ENCODE data around the gene ODAD4. TPM values are rescaled to one million over a fixed set of nuclear protein-coding genes. Genes with fewer than 3 reads are reported as not detected.

Gene ODAD4
- total RNA-seq, 2 donors from 2014 or later = 3.7 to 4.3 TPM

Other genes with a start within 250 kb of the ODAD4 start
- 1,000 to 10,000 TPM; 2,426 to 2,697 TPM for gene EIF1, start 241.7 kb upstream of the ODAD4 start, total RNA-seq
- not detected for gene GAST, start 218.3 kb upstream of the ODAD4 start, total RNA-seq
- 1 to 10 TPM in 1 of 2 donors, under 1 TPM in 1; 0.15 to 1.3 TPM for gene HAP1, start 196.0 kb upstream of the ODAD4 start, total RNA-seq
- 1 to 10 TPM in 1 of 2 donors, under 1 TPM in 1; 0.63 to 1.4 TPM for gene JUP, start 143.9 kb upstream of the ODAD4 start, total RNA-seq
- 1 to 10 TPM; 1.7 to 2.0 TPM for gene P3H4, start 118.7 kb upstream of the ODAD4 start, total RNA-seq
- not detected for gene FKBP10, start 117.6 kb upstream of the ODAD4 start, total RNA-seq
- 10 to 100 TPM; 23.1 to 28.9 TPM for gene NT5C3B, start 94.4 kb upstream of the ODAD4 start, total RNA-seq
- not detected for gene KLHL10, start 92.8 kb upstream of the ODAD4 start, total RNA-seq
- gene KLHL11, start 65.2 kb upstream of the ODAD4 start, total RNA-seq = 10 to 100 TPM; 17.7 to 31.6 TPM
- gene ACLY, start 11.7 kb upstream of the ODAD4 start, total RNA-seq = 10 to 100 TPM; 65.5 to 73.4 TPM
- gene CNP, start 36.2 kb downstream of the ODAD4 start, total RNA-seq = 10 to 100 TPM; 21.0 to 23.4 TPM
- 100 to 1,000 TPM; 113 to 124 TPM for gene DNAJC7, start 86.8 kb downstream of the ODAD4 start, total RNA-seq
- 10 to 100 TPM; 14.3 to 15.6 TPM for gene NKIRAS2, start 89.5 kb downstream of the ODAD4 start, total RNA-seq
- under 1 TPM; 0.65 to 0.85 TPM for gene C17orf113, start 120.0 kb downstream of the ODAD4 start, total RNA-seq
- gene ZNF385C, start 167.9 kb downstream of the ODAD4 start, total RNA-seq = under 1 TPM; 0.16 to 0.20 TPM
- gene DHX58, start 182.1 kb downstream of the ODAD4 start, total RNA-seq = 10 to 100 TPM; 16.9 to 24.0 TPM
- 10 to 100 TPM; 33.3 to 35.5 TPM for gene KAT2A, start 190.8 kb downstream of the ODAD4 start, total RNA-seq
- not detected for gene HSPB9, start 192.2 kb downstream of the ODAD4 start, total RNA-seq
- 10 to 100 TPM; 74.3 to 97.9 TPM for gene RAB5C, start 224.4 kb downstream of the ODAD4 start, total RNA-seq